Karpas-422 (cell line): ENCODE results near the gene DDX39B. TPM values are rescaled to one million over a fixed set of nuclear protein-coding genes. Genes with fewer than 3 reads are reported as not detected.
A peak's percentile ranks its signal among the peaks of the same experiment; 100 is the strongest.
"Not testable (repeated sequence)": the region's sequence is repeated elsewhere in the genome, so short reads cannot be mapped to it uniquely, and the experiment has no call there.

Experiments used
- DNase-seq: peaks from one replicate; pipeline ENCODE4 v3.0.0-alpha.2; 2015
- H2AFZ ChIP-seq: fragments of 200-600 bp; sonication (generic); 2 replicates; pipeline ENCODE4 v1.6.1; 2014; ENCODE audit warnings: antibody characterized with exemption, low read length, mixed read lengths
- H3K27ac ChIP-seq: fragments of 200-600 bp; sonication (generic); 2 replicates; pipeline ENCODE4 v1.5.1; 2014; ENCODE audit warnings: mild to moderate bottlenecking, low read length, moderate library complexity
- H3K27me3 ChIP-seq: fragments of 200-600 bp; sonication (generic); 2 replicates; pipeline ENCODE4 v1.6.1; 2014; ENCODE audit warnings: low read length, mixed read lengths
- H3K36me3 ChIP-seq: fragments of 200-600 bp; sonication (generic); 2 replicates; pipeline ENCODE4 v1.6.1; 2014; ENCODE audit warnings: low read length, mixed read lengths; ENCODE audit not compliant: insufficient read depth
- H3K4me1 ChIP-seq: fragments of 200-600 bp; sonication (generic); 2 replicates; pipeline ENCODE4 v1.6.1; 2014; ENCODE audit warnings: mild to moderate bottlenecking, low read length, mixed read lengths
- H3K4me2 ChIP-seq: fragments of 200-600 bp; sonication (generic); 2 replicates; pipeline ENCODE4 v1.6.1; 2014; ENCODE audit warnings: low read length, low read depth, mild to moderate bottlenecking; ENCODE audit not compliant: poor library complexity, severe bottlenecking
- H3K4me3 ChIP-seq: fragments of 200-600 bp; sonication (generic); 2 replicates; pipeline ENCODE4 v1.5.1; 2014; ENCODE audit warnings: mild to moderate bottlenecking, antibody characterized with exemption, low read length, mixed read lengths
- H3K79me2 ChIP-seq: fragments of 200-600 bp; sonication (generic); 2 replicates; pipeline ENCODE4 v1.6.1; 2014; ENCODE audit warnings: mild to moderate bottlenecking, low read length, mixed read lengths
- H3K9ac ChIP-seq: fragments of 200-600 bp; sonication (generic); 2 replicates; pipeline ENCODE4 v1.6.0; 2014; ENCODE audit warnings: low read length
- H3K9me2 ChIP-seq: fragments of 200-600 bp; sonication (generic), shearing (Covaris generic); replicated peaks from 2 replicates; pipeline ENCODE4 v1.6.0; 2014; ENCODE audit warnings: mild to moderate bottlenecking, low read length, moderate library complexity; ENCODE audit not compliant: insufficient read depth
- H3K9me3 ChIP-seq: fragments of 300-700, 200-600 bp; sonication (generic); 2 replicates; pipeline ENCODE4 v1.6.1; 2014; ENCODE audit warnings: low read length, mixed read lengths
- H4K20me1 ChIP-seq: fragments of 200-600 bp; sonication (generic); 2 replicates; pipeline ENCODE4 v1.6.1; 2014; ENCODE audit warnings: mild to moderate bottlenecking, antibody characterized with exemption, low read length, low read depth; ENCODE audit not compliant: insufficient read depth
- total RNA-seq: library from RNA; depleted of rRNA; stranded (reverse); fragments of >200 nt; shearing (Covaris generic); gene quantifications from 2 replicates; pipeline ENCODE4 v1.2.3, GENCODE V29; 2014; ENCODE audit warnings: low replicate concordance

DDX39B gene
- total RNA-seq, 1 experiment from 2014 or later = 412 TPM

DNA sequence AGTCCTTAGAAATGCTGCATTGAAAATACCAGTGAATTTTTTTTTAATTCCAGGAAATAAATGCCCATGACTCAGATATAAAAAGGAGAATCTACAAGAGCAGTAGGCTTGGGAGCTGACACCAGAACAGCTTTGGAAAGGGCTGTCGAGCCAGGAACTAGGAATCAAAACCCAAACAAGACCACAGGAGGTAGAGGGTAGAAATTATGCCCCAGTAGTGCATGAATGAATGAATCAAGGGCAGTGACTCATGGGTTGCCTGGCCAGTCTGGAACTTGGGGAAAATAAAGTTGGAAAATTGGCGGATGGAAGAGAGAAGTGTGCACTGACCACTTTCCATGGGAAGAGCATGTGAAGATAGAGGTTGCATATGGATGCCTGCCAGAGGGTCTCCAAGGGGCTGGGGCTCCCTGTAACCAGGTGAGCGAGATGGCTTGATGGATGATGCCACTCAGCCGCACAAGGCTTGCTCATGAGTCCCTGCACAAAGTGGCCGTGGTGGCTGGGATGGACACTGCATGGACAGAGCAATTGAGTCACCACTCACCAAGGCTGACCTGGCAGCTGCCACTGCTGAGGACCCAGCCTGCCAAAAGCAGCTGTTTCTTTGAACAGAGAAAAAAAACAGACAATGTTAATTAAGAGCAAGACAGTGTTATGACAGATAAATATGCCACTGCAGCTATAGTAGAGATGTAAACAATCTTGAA is 28.2 kb downstream of the DDX39B start:
- Histone ChIP-seq H2AFZ (no peak overlapping the region), H4K20me1 (no peaks in the 10 kb centered on the region), H3K79me2 (no peaks in the 10 kb centered on the region), H3K27ac (no peak overlapping the region), H3K4me1 (no peaks in the 10 kb centered on the region), H3K27me3 (no peaks in the 10 kb centered on the region), H3K4me3 (no peak overlapping the region), H3K4me2 (no peak overlapping the region), H3K36me3 (peaks cover 8% of the 10 kb centered on the region; the same call in 1 of the 2 replicates), H3K9ac (no peak overlapping the region), H3K9me2 (no peaks in the 10 kb centered on the region), H3K9me3 (no peaks in the 10 kb centered on the region)
- DNase-seq = no peak

DNA sequence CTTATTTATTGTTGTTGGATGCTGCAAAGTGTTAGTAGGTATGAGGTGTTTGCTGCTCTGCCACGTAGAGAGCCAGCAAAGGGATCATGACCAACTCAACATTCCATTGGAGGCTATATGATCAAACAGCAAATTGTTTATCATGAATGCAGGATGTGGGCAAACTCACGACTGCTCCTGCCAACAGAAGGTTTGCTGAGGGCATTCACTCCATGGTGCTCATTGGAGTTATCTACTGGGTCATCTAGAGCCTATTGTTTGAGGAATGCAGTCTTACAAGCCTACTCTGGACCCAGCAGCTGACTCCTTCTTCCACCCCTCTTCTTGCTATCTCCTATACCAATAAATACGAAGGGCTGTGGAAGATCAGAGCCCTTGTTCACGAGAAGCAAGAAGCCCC is 31.8 kb downstream of the DDX39B start:
- DNase-seq = no peak
- H3K9ac ChIP-seq = no peak overlapping the region
- no peaks in the 10 kb centered on the region for H3K79me2 ChIP-seq
- H2AFZ ChIP-seq = no peak overlapping the region
- no peaks in the 10 kb centered on the region for H3K9me2 ChIP-seq
- no peak overlapping the region for H3K27ac ChIP-seq
- H3K4me3 ChIP-seq = no peak overlapping the region
- no peak overlapping the region for H3K4me2 ChIP-seq
- no peaks in the 10 kb centered on the region for H3K9me3 ChIP-seq
- H3K36me3 ChIP-seq = peaks cover 8% of the 10 kb centered on the region; the same call in 1 of the 2 replicates
- no peaks in the 10 kb centered on the region for H3K27me3 ChIP-seq
- no peaks in the 10 kb centered on the region for H3K4me1 ChIP-seq
- no peaks in the 10 kb centered on the region for H4K20me1 ChIP-seq

DNA sequence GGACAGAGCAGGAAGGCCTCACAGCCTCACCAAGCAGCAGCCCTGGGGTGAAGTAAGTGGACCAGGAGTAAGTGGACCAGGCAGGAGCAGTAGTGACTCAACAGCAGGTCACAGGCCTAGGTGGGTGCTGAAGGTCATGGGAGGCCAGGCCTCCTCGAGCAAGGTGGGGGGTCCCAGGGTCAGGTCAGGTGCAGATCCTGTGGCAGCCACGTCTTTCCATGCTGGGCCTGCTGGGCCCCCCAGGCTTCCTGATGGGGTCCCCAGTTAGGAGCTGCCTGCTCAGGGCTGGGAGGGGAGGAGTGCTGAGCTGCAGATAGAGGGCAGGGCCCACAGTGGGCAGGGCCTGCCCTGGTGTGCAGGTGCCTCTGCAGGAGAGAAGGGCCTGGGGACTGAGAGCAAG is 32.8 kb downstream of the DDX39B start:
- not testable (repeated sequence) for H3K27me3 ChIP-seq, DNase-seq, H3K27ac ChIP-seq, H3K9ac ChIP-seq, H3K9me2 ChIP-seq, H3K4me2 ChIP-seq, H3K9me3 ChIP-seq, H3K79me2 ChIP-seq, H3K4me1 ChIP-seq, H3K4me3 ChIP-seq, H2AFZ ChIP-seq, H4K20me1 ChIP-seq, H3K36me3 ChIP-seq

DNA sequence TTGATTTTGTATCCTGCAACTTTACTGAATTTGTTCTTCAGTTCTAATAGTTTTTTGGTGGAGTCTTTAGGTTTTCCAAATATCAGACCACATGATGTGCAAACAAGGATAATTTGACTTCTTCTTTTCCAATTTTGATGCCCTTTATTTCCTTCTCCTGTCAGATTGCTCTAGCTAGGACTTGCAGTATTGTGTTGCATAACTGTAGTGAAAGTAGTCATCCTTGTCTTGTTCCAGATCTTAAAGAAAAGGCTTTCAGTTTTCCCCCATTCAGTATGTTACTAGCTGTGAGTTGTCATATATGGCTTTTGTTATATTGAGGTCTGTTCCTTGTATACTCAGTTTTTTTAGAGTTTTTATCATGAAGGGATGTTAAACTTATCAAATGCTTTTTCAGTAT is 39.2 kb downstream of the DDX39B start:
- no peak for DNase-seq
- Histone ChIP-seq H3K27me3 (no peaks in the 10 kb centered on the region), H4K20me1 (no peaks in the 10 kb centered on the region), H3K9ac (no peak overlapping the region), H3K9me2 (no peaks in the 10 kb centered on the region), H3K4me1 (peaks cover 7% of the 10 kb centered on the region), H3K9me3 (no peaks in the 10 kb centered on the region), H3K4me3 (no peak overlapping the region), H3K79me2 (peaks cover 58% of the 10 kb centered on the region), H3K4me2 (no peak overlapping the region), H3K36me3 (no peaks in the 10 kb centered on the region), H3K27ac (no peak overlapping the region), H2AFZ (no peak overlapping the region)

DNA sequence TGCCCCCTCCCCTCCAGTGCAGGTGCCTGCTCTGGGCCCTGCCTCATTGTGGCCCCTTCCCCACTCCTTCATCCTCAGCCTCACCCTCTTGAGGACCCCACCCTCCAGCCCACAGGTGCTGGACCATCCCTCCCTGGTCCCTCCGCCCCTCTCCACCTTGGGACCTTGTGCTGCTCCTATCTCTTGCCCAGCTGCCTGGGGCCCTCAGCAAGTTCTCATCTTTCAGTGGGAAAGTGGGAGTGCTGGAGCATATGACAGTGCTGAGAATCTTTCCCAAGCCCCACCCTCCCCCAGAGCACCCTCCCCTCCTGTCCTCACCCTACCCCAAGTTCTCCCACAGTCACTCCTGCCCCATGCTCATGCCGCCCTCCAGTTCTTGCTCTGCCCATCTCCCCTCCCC is 42.2 kb downstream of the DDX39B start:
- not testable (repeated sequence) for DNase-seq, H3K27ac ChIP-seq, H2AFZ ChIP-seq, H3K9ac ChIP-seq, H3K4me3 ChIP-seq, H3K9me3 ChIP-seq, H3K4me2 ChIP-seq, H3K9me2 ChIP-seq, H3K27me3 ChIP-seq, H3K36me3 ChIP-seq, H4K20me1 ChIP-seq
- H3K4me1 ChIP-seq = peaks cover 30% of the 10 kb centered on the region
- H3K79me2 ChIP-seq = peaks cover 69% of the 10 kb centered on the region

DNA sequence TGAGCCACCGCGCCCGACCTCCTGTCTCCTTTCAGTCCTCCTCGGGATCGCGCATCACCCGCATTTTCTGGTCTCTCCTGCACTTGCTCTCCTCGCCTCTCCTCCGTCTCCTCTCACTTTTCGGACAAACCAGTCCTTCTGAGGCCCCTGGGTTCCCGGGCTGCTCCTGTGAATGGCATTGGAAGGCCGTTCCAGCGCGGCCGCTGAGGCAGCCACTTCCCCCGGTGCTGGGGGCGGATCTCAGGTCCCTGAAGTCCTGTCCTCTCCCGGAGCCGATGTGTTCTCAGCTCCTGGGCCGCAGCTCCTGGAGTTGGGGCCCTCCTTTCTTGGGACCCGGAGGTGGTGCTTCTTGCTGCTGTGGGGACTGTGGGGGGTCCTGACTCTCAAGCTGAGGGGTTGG is 43.1 kb downstream of the DDX39B start:
- Histone ChIP-seq H3K27me3 (no peaks in the 10 kb centered on the region), H3K4me3 (peak overlapping the region; percentile 12; the same call in 1 of the 2 replicates), H3K9me3 (no peaks in the 10 kb centered on the region), H3K79me2 (peaks cover 64% of the 10 kb centered on the region), H3K27ac (no peak overlapping the region), H4K20me1 (no peaks in the 10 kb centered on the region), H3K9me2 (no peaks in the 10 kb centered on the region), H3K9ac (no peak overlapping the region), H2AFZ (no peak overlapping the region), H3K36me3 (no peaks in the 10 kb centered on the region), H3K4me2 (no peak overlapping the region), H3K4me1 (peaks cover 32% of the 10 kb centered on the region)
- DNase-seq = no peak

DNA sequence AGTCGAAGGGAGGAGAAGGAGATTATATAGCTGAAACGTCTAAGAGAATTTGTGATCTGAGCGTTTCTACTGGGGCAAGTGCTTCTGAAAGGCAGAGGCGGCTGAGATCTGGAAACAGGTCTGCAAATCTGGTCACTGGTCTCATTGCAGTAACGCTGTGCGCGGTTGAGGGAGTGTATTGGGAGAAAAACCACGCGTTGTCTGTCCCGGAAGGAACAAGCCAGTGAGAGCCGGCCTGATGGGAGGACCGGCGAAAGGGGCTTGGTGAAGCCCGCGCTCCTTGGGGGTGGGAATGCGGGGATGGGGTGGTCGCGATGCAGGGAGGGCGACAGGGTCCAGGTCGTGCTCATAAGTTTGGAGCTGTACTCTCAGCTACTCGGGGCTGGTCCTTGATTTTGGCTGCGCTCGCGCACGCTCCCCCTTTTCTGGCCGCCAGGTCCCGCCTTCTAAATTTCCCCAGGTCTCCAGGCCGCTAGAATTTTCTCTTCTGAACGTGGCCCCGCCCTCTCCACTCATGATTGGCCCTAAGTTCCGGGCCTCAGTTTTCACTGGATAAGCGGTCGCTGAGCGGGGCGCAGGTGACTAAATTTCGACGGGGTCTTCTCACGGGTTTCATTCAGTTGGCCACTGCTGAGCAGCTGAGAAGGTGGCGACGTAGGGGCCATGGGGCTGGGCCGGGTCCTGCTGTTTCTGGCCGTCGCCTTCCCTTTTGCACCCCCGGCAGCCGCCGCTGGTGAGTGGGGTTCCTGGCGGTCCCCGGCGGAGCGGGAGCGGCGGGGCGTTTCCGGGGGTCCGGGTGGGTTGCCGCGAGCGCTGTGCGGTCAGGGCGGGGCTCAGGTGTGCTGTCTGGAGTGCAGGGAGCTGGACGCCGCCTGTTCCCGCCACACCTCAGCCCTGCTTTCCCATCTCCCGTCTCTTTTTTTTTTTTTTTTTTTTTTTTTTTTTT is 44.0 kb downstream of the DDX39B start, which contains the start of gene MICB:
Gene MICB (plus strand): TSS at position 615 of the 946 bp plus-strand sequence. CDS start 49 bp downstream, at position 664.
- no peaks in the 10 kb centered on the region for H3K36me3 ChIP-seq
- H4K20me1 ChIP-seq = no peaks in the 10 kb centered on the region
- DNase-seq = peak; percentile 96
- H3K79me2 ChIP-seq = peaks cover 55% of the 10 kb centered on the region
- H3K9me3 ChIP-seq = no peaks in the 10 kb centered on the region
- H3K4me3 ChIP-seq = peak within 1 kb of the TSS; percentile 74
- peak within 1 kb of the TSS; percentile 84 for H2AFZ ChIP-seq
- H3K27me3 ChIP-seq = no peaks in the 10 kb centered on the region
- peak within 1 kb of the TSS; percentile 58 for H3K27ac ChIP-seq
- no peaks in the 10 kb centered on the region for H3K9me2 ChIP-seq
- peaks cover 39% of the 10 kb centered on the region for H3K4me1 ChIP-seq
- peak within 1 kb of the TSS; percentile 76 for H3K9ac ChIP-seq
- peak within 1 kb of the TSS; percentile 93 for H3K4me2 ChIP-seq

DNA sequence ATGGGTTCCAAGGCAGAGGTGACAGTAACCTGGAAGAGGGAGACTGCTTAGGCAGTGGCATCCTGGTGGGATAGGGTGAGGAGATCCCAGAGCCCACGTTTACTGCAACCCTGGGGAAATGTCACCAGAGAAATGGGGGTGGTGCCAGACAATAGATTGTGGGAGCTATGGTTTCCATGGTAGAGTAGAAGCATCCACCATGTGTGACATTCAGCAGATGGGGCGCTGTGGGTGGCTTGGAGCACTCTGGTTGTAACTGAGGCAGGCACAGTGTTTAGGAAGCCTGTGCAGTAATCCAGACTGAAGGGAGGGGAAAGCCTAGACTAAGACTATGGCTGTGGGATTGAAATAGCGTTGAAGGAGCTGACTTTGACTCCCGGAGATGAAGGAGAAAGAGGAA is 45.0 kb downstream of the DDX39B start:
- Histone ChIP-seq H3K4me2 (peak overlapping the region; percentile 93), H3K4me3 (peak overlapping the region; percentile 74), H3K79me2 (peaks cover 45% of the 10 kb centered on the region), H3K27ac (peak overlapping the region; percentile 58), H3K9ac (peak overlapping the region; percentile 76), H3K4me1 (peaks cover 49% of the 10 kb centered on the region)
- not testable (repeated sequence) for H4K20me1 ChIP-seq, H3K9me3 ChIP-seq, H3K9me2 ChIP-seq, H3K27me3 ChIP-seq, H2AFZ ChIP-seq, H3K36me3 ChIP-seq
- DNase-seq = peak; percentile 63
